LNCaP clone FGC (cell line): ENCODE results near the gene IFI16.

Source experiments
- DNase-seq: peaks from one replicate; pipeline ENCODE4 v3.0.0-alpha.2; 2011; ENCODE audit warnings: low read depth
- H3K4me3 ChIP-seq: 2 replicates; pipeline ENCODE4 v1.5.1; 2011; ENCODE audit warnings: mild to moderate bottlenecking, low read depth, low read length, control low read depth
- CTCF ChIP-seq: IDR thresholded peaks from 2 replicates; pipeline ENCODE4 v1.5.1; 2012; ENCODE audit warnings: mild to moderate bottlenecking; ENCODE audit not compliant: control insufficient read depth, insufficient read depth; ENCODE audit errors: extremely low read depth

IFI16 gene

GRCh38 chr1:159009704-159010361 lies at the start of gene IFI16:
IFI16 (plus strand) TSS chr1:159009907; CDS start chr1:159014681, 4,774 bp downstream.
- no peak for TF ChIP-seq CTCF
- H3K4me3 ChIP-seq: no peak within 1 kb of the TSS
- no peak for DNase-seq

GRCh38 chr1:158961178-158961577 lies 48.5 kb upstream of the IFI16 start:
- no peak for DNase-seq
- no peak overlapping the region for H3K4me3 ChIP-seq
- no peak for TF ChIP-seq CTCF

- no peak for DNase-seq
- TF ChIP-seq CTCF: no peak
- no peak overlapping the region for H3K4me3 ChIP-seq
Measured at GRCh38 chr1:158962983-158963382, 46.7 kb upstream of the IFI16 start.

- TF ChIP-seq CTCF: no peak
- no peak overlapping the region for H3K4me3 ChIP-seq
- DNase-seq: no peak
Measured at GRCh38 chr1:158969166-158969565, 40.5 kb upstream of the IFI16 start.

- TF ChIP-seq CTCF: no peak
- H3K4me3 ChIP-seq: no peak overlapping the region
- no peak for DNase-seq
Measured at GRCh38 chr1:158969855-158970254, 39.9 kb upstream of the IFI16 start.

- TF ChIP-seq CTCF: peak; percentile 29
- no peak overlapping the region for H3K4me3 ChIP-seq
- DNase-seq: no peak
Measured at GRCh38 chr1:158972841-158973240, 36.9 kb upstream of the IFI16 start.

- DNase-seq: no peak
- no peak for TF ChIP-seq CTCF
- H3K4me3 ChIP-seq: no peak overlapping the region
Measured at GRCh38 chr1:158976219-158976618, 33.5 kb upstream of the IFI16 start.
